Measurements from ENCODE around the gene ERC2.

DNA sequence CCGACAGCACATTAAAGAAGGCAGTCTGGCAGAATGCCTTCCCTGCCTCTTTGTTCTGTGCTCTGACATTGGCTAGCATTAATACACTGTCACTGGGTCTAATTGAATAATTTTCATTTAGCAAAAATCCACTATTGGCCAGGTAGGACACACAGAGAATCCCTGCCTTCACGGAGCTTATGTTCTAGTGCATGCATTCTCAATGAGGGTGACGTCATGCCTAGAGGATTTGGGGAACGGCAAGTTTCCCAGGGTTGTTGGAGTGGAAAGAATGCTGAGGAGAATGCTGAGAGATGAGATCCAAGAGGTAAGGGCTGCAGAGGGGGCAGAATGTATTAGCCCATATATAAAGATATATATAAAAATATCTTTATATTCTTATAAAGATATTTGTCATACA is 284.7 kb downstream of the ERC2 start:
- TF ChIP-seq, protein P1, sequence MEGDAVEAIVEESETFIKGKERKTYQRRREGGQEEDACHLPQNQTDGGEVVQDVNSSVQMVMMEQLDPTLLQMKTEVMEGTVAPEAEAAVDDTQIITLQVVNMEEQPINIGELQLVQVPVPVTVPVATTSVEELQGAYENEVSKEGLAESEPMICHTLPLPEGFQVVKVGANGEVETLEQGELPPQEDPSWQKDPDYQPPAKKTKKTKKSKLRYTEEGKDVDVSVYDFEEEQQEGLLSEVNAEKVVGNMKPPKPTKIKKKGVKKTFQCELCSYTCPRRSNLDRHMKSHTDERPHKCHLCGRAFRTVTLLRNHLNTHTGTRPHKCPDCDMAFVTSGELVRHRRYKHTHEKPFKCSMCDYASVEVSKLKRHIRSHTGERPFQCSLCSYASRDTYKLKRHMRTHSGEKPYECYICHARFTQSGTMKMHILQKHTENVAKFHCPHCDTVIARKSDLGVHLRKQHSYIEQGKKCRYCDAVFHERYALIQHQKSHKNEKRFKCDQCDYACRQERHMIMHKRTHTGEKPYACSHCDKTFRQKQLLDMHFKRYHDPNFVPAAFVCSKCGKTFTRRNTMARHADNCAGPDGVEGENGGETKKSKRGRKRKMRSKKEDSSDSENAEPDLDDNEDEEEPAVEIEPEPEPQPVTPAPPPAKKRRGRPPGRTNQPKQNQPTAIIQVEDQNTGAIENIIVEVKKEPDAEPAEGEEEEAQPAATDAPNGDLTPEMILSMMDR (IDR thresholded peaks at IDR 0.05) = no peak
- TF ChIP-seq POLR2AphosphoS5 (IDR thresholded peaks at IDR 0.05) = no peak
- no peak for TF ChIP-seq POLR2A (IDR thresholded peaks at IDR 0.05)
